Retina (tissue), 1 donor: ENCODE data around the gene TLR9.

Experiments used
- DNase-seq: peaks from one replicate; pipeline ENCODE4 v3.0.0-alpha.2; 2016

The TLR9 gene

DNA sequence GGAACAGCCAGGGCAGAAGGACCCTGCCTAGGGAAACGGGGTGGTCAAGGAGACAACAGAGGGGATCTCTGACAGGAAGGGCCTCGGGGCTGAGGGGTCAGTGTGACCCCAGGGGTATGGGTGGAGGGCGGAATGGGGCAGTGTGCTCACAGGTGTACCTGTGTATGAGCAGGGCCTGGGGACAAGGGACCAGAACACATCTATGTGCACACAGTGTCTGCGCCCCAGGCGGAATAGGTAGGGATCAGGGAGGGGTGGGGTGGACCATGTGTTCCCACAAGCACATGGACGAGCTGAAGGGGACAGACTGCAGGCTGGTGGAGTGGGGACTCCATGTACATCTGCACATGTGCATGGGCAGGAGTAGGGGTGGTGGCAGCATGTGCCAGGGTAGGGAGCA lies 5.0 kb upstream of the TLR9 start:
- DNase-seq = no peak

DNA sequence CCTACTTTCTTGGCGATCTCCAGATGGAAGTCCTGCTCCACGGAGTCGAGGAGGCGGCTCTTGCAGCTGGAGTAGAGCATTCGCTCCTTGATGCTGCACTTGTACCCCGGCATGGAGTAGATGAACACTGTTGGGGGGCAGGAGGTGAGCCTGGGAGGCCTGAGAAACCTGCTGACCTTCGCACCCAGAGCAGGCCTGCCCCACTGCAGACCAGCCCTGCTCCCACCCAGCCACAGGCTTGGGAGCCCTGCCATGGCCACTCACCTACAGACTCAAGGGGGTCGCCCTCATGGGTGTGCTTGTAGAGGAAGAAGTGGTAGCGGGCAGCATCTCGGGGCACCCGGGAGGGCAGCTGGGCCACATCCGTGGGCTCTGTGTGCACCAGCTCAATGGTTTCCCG lies 4.2 kb upstream of the TLR9 start:
- DNase-seq = no peak

DNA sequence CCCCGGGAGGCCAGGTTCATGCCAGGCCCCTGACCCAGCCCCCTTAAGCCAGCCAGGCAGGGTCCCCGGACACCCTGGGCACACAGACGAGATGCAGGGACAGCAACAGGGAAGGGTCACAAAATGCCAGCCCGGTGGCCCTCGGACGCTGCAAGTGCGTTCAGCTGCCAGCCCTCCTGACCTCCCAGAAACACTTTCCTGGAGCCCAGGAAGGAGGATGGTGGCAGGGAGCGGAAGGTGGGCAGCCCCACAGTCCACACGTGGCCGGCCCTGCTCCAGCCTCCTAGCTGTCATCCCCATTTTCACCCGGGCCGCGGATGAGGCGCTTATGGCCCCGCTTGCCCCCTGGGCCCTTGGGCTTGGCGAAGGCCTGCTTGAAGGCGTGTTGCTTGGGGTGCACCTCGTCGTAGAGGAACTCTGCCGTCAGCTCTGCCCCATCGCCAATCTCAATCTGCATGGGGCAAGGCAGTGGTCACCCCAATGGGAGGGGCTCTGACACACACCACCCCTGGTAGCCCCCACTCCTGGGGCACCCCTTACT lies 3.4 kb upstream of the TLR9 start:
- DNase-seq = no peak

DNA sequence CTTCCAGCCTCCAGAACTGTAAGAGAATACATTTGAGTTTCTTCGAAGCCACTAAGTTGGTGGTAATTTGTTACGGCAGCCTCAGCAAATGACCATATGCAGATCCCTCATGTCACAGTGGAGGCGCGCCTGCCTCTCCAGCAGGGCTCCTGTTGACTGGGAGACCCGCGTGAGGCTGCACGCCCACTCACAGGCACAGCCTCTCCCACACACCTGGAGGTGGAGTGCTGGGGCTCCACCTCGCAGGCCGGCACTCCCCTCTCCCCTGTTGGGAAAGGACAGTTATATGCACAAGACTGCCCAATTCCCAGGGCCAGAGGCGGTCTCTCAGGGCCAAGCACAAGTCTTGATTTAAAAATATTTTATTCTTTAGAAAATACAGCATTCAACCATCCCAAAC lies 2.8 kb upstream of the TLR9 start:
- no peak for DNase-seq

DNA sequence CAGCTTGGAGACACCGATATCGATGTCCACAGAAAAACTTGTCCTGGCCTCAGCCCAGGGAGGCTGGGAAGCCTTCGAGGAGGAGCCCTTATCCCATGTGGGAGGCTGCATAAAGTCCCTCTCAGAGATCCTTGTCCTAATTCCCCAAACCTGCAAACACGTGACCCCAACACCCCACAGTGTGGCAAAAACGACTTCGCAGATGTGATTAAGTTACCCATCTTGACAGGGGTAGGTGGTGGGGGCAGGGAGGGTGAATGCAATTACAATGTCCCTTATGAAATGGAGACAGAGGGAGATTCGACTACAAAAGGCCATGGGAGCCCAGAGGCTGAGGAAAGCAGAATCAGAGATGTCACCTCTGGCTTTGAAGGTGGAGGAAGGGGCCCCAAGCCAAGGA lies 2.3 kb upstream of the TLR9 start:
- DNase-seq = no peak

DNA sequence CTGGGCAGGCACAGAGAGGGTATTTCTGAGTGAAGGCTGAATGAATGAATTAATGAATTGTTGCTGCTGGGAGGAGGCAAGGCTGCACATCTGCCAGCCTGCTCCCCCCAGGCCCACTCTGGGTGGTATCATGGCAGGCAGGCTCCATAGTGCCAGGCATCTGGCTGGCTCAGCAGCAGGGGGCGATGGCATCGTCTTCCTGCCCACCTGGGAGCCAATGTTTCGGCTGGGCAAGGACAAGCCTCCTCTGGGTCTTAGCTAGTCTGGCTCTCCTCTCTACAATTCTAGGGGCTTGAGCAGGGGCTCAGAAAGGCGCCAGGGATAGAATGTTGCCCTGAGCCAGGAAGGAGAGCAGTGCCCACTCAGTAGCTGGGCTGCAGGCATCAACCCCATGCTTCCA lies 1.7 kb upstream of the TLR9 start:
- DNase-seq = no peak

DNA sequence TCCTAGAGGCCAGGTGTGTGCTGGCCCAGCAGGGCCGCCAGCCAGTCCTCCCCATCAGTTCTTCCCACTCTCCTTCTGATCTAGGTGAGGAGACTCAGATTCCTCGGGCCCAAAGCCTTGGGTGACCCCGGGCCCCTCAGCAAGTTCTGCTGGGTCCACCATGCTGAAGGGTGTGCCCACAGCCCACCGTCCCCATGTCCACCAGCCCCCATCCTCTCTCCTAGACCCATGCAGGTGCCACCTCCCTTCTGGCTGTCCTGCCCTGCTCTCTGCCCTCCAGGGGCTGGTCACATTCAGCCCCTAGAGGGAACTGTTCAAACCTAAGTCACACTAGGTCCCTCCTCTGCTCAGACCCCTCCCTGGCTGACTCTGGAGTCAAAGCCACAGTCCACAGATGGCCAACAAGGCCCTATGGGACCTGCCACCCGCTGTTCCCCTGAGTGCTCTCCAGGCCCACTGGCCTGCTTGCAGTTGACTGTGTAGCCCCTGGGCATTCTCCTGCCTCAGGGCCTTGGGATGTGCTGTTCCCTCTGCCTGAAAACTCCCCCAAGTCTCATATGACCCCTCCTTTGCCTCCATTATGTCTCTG lies 878 bp upstream of the TLR9 start:
- DNase-seq = no peak

DNA sequence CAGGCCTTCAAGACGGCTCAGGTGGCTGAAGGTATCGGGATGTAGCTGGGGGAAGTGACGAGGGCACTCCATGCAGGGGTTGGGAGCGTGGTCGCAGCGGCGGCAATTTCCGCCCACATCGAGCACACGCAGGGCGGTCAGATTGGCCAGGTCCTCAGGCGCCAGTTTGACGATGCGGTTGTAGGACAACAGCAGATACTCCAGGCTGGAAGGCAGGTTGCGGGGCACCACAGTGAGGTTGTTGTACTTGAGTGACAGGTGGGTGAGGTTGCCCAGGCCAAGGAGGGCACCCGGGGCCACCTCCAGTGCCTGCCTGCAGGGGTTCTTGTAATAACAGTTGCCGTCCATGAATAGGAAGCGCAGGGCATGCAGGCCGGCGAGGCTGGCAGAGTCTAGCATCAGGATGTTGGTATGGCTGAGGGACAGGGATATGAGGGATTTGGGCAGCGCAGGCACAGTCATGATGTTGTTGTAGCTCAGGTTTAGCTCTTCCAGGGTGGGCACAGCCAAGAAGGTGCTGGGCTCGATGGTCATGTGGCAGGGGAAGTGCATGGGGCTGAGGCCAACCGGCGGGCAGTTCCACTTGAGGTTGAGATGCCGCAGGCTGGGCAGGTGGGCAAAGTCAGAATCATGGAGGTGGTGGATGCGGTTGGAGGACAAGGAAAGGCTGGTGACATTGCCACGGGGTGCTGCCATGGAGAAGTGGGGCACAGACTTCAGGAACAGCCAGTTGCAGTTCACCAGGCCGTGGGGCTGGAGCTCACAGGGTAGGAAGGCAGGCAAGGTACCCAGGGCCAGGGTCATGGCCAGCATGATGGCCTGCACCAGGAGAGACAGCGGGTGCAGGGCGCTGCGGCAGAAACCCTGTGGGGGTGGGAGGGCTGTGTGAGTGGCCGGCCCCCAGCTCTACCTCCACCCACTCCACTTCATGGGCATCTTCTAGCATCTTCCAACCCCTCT lies 1.7 kb downstream of the TLR9 start:
- DNase-seq = no peak

DNA sequence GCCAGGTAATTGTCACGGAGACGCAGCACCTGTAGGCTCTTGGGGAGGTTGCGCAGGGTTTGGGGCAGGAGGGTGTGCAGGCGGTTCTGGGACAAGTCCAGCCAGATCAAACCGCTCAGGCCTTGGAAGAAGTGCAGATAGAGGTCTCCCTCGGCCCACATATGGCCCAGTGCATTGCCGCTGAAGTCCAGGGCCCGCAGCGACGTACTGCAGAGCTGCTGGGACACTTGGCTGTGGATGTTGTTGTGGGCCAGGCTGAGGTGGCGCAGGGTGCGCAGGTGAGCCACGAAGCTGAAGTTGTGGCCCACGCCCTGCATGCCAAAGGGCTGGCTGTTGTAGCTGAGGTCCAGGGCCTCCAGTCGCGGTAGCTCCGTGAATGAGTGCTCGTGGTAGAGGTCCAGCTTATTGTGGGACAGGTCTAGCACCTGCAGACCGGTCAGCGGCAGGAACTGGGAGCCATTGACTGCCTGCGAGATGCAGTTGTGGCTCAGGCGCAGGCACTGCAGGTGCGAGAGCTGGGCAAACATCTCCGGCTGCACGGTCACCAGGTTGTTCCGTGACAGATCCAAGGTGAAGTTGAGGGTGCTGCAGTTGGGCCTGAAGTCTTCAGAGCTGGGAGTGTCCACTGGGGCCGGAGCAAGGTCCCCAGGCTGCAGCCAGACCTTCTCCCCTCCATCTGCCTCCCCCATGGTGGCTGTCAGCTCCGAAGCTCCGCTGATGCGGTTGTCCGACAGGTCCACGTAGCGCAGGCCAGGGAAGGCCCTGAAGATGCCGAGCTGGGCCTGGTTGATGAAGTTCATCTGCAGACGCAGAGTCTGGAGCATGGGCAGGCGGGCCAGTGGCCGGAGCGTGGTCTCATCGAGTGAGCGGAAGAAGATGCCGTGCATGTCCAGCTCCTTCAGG lies 2.9 kb downstream of the TLR9 start:
- no peak for DNase-seq

DNA sequence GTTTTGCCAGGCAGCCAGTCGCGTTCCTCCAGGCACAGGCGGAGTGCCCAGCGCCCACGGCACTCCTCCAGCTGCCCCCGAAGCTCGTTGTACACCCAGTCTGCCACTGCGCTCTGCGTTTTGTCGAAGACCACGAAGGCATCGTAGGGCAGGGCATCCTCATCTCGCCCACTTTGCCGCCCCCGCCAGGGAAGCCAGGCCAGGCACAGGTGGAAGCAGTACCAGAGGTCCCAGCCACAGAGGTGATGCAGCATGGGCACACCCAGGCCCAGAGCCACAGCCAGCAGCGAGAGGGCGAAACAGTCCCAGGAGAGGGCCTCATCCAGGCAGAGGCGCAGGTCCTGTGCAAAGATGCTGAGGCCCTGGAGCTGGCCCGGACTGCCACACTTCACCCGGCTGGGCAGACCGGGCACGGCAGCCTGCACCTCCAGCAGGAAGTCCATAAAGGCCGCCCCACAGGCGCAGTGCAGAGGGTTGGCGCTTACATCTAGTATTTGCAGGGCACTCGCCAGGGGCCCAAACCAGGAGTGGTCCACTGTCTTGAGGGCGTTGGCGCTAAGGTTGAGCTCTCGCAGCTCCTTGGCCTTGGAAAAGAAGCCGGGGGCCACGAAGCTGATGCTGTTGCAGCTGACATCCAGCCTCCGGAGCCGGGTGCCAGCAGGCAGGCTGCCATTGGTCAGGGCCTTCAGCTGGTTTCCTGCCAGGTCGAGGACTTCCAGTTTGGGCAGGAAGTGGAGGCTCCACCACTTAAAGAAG lies 3.7 kb downstream of the TLR9 start:
- no peak for DNase-seq

DNA sequence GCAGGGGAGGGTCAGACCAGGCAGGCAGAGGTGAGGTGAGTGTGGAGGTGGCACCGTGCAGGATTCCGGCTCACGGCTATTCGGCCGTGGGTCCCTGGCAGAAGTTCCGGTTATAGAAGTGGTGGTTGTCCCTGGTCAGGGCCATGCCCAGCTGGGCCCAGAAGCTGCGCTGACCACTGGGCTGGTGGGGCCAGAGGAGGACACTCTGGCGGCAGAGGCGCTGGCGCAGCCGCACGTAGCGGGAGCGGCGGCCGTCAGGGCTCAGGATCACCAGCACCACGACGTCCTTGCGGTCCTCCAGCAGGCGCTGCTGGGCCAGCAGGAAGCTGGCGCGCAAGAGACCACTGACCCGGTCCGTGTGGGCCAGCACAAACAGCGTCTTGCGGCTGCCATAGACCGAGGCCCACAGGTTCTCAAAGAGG lies 4.3 kb downstream of the TLR9 start:
- DNase-seq = no peak

DNA sequence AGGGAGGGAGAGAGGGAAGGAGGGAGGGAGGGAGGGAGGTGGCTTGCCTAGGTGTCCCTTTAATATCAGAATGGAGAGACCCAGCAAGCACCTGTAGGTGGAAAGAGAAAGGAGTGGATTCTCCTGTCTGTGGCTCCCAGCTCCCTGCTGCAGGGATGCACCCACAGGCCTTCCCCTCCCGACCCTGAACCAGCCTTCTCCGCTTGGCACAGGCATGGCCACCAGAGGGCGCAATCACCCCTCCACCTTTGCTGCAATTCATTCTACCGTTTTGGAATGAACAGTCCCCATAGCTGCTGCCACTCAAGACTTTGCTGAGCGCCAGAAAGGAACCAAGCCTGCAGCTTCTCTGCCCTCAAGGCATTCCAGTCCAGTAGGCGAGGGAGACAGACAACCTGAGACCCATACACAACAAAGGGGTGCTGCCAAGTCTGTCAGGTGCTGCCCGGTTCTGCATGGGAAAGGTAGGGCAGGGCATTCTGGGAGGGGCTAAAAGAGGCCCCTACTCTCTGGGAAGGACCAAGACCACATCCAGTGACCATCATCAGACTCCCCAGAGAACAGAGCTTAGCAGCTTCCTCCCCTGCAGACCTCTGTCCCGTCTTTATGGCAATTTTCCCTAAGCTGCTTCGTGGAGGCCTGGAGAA lies 4.9 kb downstream of the TLR9 start:
- DNase-seq = peak; percentile 90

DNA sequence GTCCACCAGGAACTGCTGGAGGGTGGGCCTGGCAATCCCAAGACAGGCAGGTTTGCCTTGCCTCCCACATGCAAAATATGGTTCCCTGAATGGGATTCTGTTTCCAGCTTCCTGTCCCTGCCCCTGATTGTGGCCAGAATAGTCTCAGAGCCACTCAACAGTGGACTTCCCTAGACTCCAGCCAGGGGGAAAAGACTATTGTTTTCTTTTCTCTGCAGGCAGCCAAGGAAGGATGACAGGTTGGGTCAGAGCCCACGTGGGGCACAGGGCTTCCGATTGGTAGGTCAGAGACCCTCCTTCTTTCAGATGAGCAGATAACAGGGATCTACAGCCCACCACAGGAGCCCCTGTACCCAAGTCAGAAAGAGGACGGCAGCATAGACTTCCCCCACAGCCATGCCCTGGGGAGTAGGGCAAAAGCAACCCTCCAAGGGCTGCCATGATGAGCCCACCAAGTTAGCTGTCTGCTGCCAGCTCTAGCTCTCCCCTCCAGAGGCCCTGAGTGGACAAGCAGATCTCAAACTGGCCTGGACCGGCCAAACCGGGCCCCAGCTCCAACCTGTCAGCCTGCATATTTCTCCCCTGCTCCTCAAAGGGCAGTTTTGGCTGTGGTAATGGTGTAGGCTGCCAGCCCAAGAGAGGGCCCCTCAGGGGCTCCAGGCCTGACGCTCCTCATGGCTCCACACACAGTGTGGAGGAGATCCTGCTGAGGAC lies 6.4 kb downstream of the TLR9 start:
- DNase-seq = peak; percentile 48

DNA sequence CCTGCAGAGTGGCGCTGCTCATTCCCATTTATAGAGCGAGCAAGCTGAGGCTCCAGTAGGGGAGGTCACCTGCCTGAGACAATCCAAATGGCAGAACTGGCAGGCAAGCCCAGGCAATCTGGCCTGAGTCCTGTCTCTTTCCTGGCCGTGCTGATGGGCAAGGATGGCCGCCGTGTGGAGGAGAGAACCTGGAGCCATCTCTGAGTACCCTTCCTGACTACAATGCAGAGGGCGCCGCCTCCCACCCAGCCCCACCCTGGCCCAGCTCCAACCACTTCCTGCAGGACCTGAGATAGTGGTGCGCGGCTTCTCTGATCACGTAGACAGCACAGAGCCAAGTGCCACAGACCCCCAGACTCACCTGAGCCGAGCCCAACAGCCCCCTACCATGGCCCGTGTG lies 7.0 kb downstream of the TLR9 start:
- no peak for DNase-seq

DNA sequence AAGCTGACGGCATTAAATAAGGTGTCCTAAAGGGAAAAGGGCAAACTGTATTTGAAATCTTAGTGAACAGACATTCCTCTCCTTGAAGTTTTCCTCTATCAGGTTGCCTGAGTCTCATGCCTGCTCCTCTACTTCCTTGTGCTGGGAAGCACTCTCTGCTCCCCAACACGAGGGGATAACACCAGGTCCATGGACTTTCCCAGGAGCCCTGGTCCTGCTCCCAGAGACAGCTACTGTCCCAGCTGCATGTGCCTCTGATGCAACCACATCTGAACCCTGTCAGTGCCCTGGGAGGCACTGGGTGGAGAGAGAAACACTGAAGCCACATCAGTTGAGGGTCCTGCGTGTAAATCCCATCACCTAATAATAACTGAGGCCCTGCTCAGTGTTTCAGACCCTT lies 7.4 kb downstream of the TLR9 start:
- DNase-seq = no peak

DNA sequence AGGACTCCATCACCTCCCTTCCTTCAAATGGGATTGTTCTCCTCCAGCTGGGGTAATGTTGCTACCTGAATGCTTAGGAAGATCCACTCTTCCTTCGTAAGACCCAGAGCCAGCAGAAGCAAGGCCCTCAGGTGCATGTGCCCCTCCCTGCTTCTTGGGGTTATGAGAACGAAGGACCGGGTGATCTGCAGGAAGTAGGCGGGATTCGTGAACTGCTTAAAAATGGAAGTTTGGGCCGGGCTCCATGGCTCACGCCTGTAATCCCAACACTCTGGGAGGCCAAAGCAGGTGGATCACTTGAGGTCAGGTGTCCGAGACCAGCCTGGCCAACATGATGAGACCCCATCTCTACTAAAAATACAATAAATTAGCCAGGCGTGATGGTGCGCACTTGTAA lies 8.0 kb downstream of the TLR9 start:
- no peak for DNase-seq

DNA sequence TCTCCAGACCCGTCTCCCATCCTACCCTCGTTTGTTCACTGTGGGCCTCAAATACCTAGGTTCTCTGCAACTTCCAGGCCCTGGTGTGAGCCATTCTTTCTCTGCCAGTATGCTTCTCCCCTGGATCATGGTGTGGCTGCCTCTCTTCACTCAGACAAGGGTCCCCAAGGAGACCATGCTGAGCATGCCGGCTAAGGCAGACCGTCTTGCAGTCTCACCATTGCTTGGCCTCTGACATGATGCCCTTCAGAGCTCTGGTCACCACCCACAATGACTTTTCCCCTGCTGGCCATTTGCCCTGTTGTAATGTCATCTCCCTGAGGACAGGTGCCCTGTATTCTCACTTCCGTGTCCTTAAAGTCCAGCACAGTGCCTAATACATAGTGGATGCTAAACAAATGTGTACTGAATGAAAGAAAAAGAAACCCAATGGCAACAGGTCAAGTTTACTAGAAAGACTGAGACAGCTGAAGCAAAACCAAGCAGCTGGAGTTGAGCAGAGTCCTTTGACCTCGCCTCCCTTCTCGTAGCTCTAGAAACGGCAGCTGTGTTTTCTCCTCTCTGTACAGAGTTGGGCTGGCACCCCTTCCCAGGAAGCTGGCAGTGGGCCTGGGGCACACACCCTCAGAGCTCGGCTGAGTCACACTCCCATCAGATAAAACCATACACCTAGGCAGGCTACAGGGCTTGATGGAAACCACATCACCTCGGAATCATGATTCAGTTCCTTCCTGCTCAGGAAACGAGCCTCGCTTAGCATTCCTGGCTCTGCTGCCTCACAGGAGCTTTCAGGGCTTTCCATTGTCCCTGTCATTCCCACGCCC lies 8.6 kb downstream of the TLR9 start:
- no peak for DNase-seq

DNA sequence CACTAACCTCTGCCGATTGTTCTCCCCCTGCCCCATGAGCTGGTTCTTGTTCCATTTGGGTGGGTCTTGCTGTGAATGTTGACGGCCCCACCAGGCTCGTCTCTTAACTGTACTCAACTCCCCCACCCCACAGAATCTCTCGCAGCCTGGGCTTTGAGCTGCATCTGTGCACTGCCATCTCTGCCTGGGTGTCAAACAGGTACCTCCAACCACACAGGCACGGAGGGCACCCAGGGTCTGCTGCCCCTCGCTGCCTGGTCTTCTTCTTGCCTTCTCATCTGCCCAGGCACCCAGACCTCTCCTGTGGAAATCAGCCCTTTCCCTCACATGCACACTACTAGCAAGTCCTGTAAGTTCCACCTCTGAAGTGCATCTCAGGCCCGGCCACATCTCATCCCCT lies 10.1 kb downstream of the TLR9 start:
- DNase-seq = no peak

DNA sequence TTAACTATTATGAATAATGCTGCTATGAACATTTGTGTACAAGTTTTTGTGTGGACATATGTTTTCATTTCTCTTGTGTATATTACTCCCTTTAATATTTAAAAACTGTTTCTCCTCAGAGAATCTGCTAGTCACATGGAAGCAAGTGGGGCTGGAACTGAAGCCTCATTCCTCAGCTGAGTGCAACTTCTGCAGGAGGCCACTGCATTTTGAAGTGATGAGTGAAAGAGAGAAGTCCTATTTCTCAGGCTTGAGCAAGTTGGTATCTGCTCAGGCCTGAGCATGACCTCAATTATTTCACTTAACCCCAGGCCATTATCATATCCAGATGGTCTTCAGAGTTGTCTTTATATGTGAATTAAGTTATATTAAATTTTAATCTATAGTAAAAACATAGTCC lies 11.5 kb downstream of the TLR9 start:
- no peak for DNase-seq

DNA sequence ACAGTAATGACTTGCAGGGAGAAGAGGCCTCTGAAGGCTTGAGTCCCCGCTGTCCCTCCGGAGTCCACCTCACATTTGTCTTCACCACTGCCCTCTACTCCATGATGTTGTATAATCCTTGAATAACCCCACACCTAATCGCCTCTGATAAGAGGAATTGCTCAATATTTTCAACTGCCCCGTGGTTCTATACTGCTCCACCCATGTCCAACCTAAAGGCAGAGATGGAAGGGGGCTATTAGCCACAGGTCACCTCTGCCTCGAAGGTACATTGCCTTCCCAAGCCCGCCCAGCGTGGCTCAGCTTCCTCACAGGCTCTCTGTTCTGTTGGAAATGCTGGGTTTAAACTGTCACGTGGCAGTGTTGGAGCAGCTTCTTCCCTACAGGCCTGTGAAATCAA lies 12.4 kb downstream of the TLR9 start:
- no peak for DNase-seq
